HepG2 (cell line): ENCODE data around the gene NEDD8. TPM values are rescaled to one million over a fixed set of nuclear protein-coding genes. Genes with fewer than 3 reads are reported as not detected.

Experiments
- AGO1 ChIP-seq: fragments of 200-400 bp; formaldehyde crosslinking; IDR thresholded peaks from 2 replicates; pipeline ENCODE4 v1.6.1; 2017; ENCODE audit warnings: mild to moderate bottlenecking, low read depth, low read length, moderate library complexity; ENCODE audit not compliant: poor library complexity, severe bottlenecking
- CCDC6 ChIP-seq: sonication (generic); formaldehyde crosslinking; IDR thresholded peaks from 2 replicates; pipeline ENCODE4 v1.8.1; 2022; ENCODE audit warnings: mild to moderate bottlenecking, missing genetic modification reagents, moderate library complexity
- FLYWCH1 ChIP-seq: sonication (generic); formaldehyde crosslinking; IDR thresholded peaks from 2 replicates; pipeline ENCODE4 v1.8.1; 2023; ENCODE audit warnings: mild to moderate bottlenecking, missing genetic modification reagents
- FOXC1 ChIP-seq: sonication (generic); formaldehyde crosslinking; IDR thresholded peaks from 2 replicates; pipeline ENCODE4 v1.8.0; 2022; ENCODE audit warnings: mild to moderate bottlenecking, missing genetic modification reagents, borderline replicate concordance
- FOXP1 ChIP-seq, 2 experiments: fragments of 450-650 bp in 1 of 2; IDR thresholded peaks; 2 replicates each; pipeline ENCODE4 v1.6.1; 2017 to 2018; ENCODE audit warnings: antibody characterized with exemption in 1 of 2
- HIVEP1 ChIP-seq: sonication (generic); formaldehyde crosslinking; IDR thresholded peaks from 2 replicates; pipeline ENCODE4 v1.4.0; 2020; ENCODE audit warnings: mild to moderate bottlenecking, missing genetic modification reagents
- HMG20B ChIP-seq: conservative IDR thresholded peaks from 2 replicates; pipeline ENCODE4 v1.6.1; 2016; ENCODE audit warnings: missing genetic modification reagents, missing compliant biosample characterization
- HOXA9 ChIP-seq: sonication (generic); formaldehyde crosslinking; IDR thresholded peaks from 2 replicates; pipeline ENCODE4 v1.8.1; 2022; ENCODE audit warnings: missing genetic modification reagents, mild to moderate bottlenecking, moderate library complexity, borderline replicate concordance
- NONO ChIP-seq, 2 experiments: fragments of 450-650 bp in 1 of 2; sonication (generic) in 1 of 2; formaldehyde crosslinking in 1 of 2; IDR thresholded peaks in 1 of 2; conservative IDR thresholded peaks in 1 of 2; 2 replicates each; pipeline versions ENCODE4 v1.6.1 to v1.8.0; 2017 to 2022; ENCODE audit warnings: mild to moderate bottlenecking in 1 of 2, missing genetic modification reagents in 1 of 2, moderate library complexity in 1 of 2
- PITX1 ChIP-seq: sonication (generic); formaldehyde crosslinking; IDR thresholded peaks from 2 replicates; pipeline ENCODE4 v1.5.1; 2020; ENCODE audit warnings: mild to moderate bottlenecking, missing genetic modification reagents
- POLR2AphosphoS5 ChIP-seq: IDR thresholded peaks from 2 replicates; pipeline ENCODE4 v1.6.1; 2012; ENCODE audit warnings: low read depth, low read length
- PRMT3 ChIP-seq: sonication (generic); formaldehyde crosslinking; IDR thresholded peaks from 2 replicates; pipeline ENCODE4 v1.8.1; 2022; ENCODE audit warnings: low read depth, mild to moderate bottlenecking, moderate library complexity, missing genetic modification reagents, borderline replicate concordance
- RBM22 ChIP-seq: fragments of 200-400 bp; formaldehyde crosslinking; optimal IDR thresholded peaks from 2 replicates; pipeline ENCODE3; 2017; ENCODE audit warnings: mild to moderate bottlenecking, low read length, moderate library complexity
- SAFB2 ChIP-seq: sonication (generic); formaldehyde crosslinking; IDR thresholded peaks from 2 replicates; pipeline ENCODE4 v1.5.1; 2020; ENCODE audit warnings: missing genetic modification reagents, low read depth, mild to moderate bottlenecking, borderline replicate concordance
- SNAPC5 ChIP-seq: sonication (generic); formaldehyde crosslinking; IDR thresholded peaks from 2 replicates; pipeline ENCODE4 v1.8.1; 2023; ENCODE audit warnings: mild to moderate bottlenecking, missing genetic modification reagents, borderline replicate concordance
- SRF ChIP-seq: IDR thresholded peaks from 2 replicates; pipeline ENCODE4 v1.6.1; 2011; ENCODE audit warnings: mild to moderate bottlenecking, low read depth, low read length, moderate library complexity
- SSRP1 ChIP-seq: IDR thresholded peaks from 2 replicates; pipeline ENCODE4 v1.6.1; 2016; ENCODE audit warnings: control low read depth
- TFE3 ChIP-seq: IDR thresholded peaks from 2 replicates; pipeline ENCODE4 v1.6.1; 2016
- ZBTB38 ChIP-seq: sonication (generic); formaldehyde crosslinking; IDR thresholded peaks from 2 replicates; pipeline ENCODE4 v1.5.1; 2020; ENCODE audit warnings: mild to moderate bottlenecking, missing genetic modification reagents
- ZBTB43 ChIP-seq: sonication (generic); formaldehyde crosslinking; conservative IDR thresholded peaks from 2 replicates; pipeline ENCODE4 v1.4.0; 2020; ENCODE audit warnings: missing genetic modification reagents
- ZFP82 ChIP-seq: sonication (generic); formaldehyde crosslinking; IDR thresholded peaks from 2 replicates; pipeline ENCODE4 v1.5.1; 2020; ENCODE audit warnings: mild to moderate bottlenecking, missing genetic modification reagents, borderline replicate concordance
- ZNF205 ChIP-seq: IDR thresholded peaks from 2 replicates; pipeline ENCODE4 v1.6.1; 2018; ENCODE audit warnings: missing biosample characterization, missing genetic modification reagents
- ZNF225 ChIP-seq: sonication (generic); formaldehyde crosslinking; IDR thresholded peaks from 2 replicates; pipeline ENCODE4 v1.4.0; 2020; ENCODE audit warnings: mild to moderate bottlenecking, missing genetic modification reagents
- ZNF282 ChIP-seq: fragments of 450-650 bp; IDR thresholded peaks from 2 replicates; pipeline ENCODE4 v1.6.1; 2018; ENCODE audit not compliant: partially characterized antibody
- ZNF44 ChIP-seq: sonication (generic); formaldehyde crosslinking; IDR thresholded peaks from 2 replicates; pipeline ENCODE4 v1.5.1; 2020; ENCODE audit warnings: mild to moderate bottlenecking, missing genetic modification reagents
- ZNF451 ChIP-seq: sonication (generic); formaldehyde crosslinking; IDR thresholded peaks from 2 replicates; pipeline ENCODE4 v1.5.0; 2020; ENCODE audit warnings: mild to moderate bottlenecking, missing genetic modification reagents
- ZNF558 ChIP-seq: sonication (generic); formaldehyde crosslinking; IDR thresholded peaks from 2 replicates; pipeline ENCODE4 v1.9.0; 2022; ENCODE audit warnings: mild to moderate bottlenecking, missing genetic modification reagents, borderline replicate concordance
- ZNF615 ChIP-seq: sonication (generic); formaldehyde crosslinking; IDR thresholded peaks from 2 replicates; pipeline ENCODE4 v1.5.0; 2020; ENCODE audit warnings: mild to moderate bottlenecking, missing genetic modification reagents, borderline replicate concordance
- ZNF850 ChIP-seq: sonication (generic); formaldehyde crosslinking; conservative IDR thresholded peaks from 2 replicates; pipeline ENCODE4 v1.9.0; 2021; ENCODE audit warnings: mild to moderate bottlenecking, missing genetic modification reagents
- polyA plus RNA-seq, 8 experiments: library from polyadenylated mRNA; depleted of rRNA in 3 of 8; stranded (reverse) in 7 of 8; unstranded in 1 of 8; fragments of >200 nt; fragmentation: Illumina TruSeq in 4 of 8; extraction: Trizol in 4 of 8; gene quantifications; 2 replicates each; pipeline versions ENCODE4 v1.2.1 to v1.2.3, GENCODE V29; 2011 to 2016; ENCODE audit warnings: low read depth in 4 of 8, missing spikeins in 1 of 8, mixed read lengths in 1 of 8; ENCODE audit not compliant: insufficient read depth in 1 of 8
- total RNA-seq, 5 experiments: library from RNA; depleted of rRNA; stranded (reverse); fragments of >200 nt; fragmentation: Illumina TruSeq; extraction: Trizol; gene quantifications; 2 replicates each; pipeline ENCODE4 v1.2.3, GENCODE V29; 2016; ENCODE audit warnings: low read depth in 1 of 5

Gene NEDD8
- total and polyA plus RNA-seq, 2 of the 13 experiments (the other 11 are each of a cell fraction or from before 2014, with no cell fraction given) = 535 to 713 TPM

GRCh38 chr14:24206260-24207103, 25.7 kb downstream of the NEDD8 start (continued):
- no peak for TF ChIP-seq PRMT3 (CRISPR knock-in tag)
- no peak for TF ChIP-seq SNAPC5 (CRISPR knock-in tag)
- TF ChIP-seq ZNF850 (CRISPR knock-in tag) = no peak
- peak; percentile 34; the same call in 1 of the 2 replicates for TF ChIP-seq SSRP1 (CRISPR knock-in tag)
- TF ChIP-seq ZNF225 = no peak
- no peak for TF ChIP-seq AGO1
- TF ChIP-seq ZNF451 = no peak
- no peak for TF ChIP-seq ZNF615
- peak; percentile 61 for TF ChIP-seq ZNF282
- TF ChIP-seq POLR2AphosphoS5 = no peak; the same call in 1 of the 2 replicates
- no peak for TF ChIP-seq SRF
- no peak for TF ChIP-seq NONO (IDR thresholded peaks at IDR 0.05)
- TF ChIP-seq NONO (CRISPR knock-in tag; conservative IDR thresholded peaks at IDR 0.05) = 0 out of 2 replicates have a peak, but pooled peaks have one; percentile 23
- TF ChIP-seq FLYWCH1 = no peak
- TF ChIP-seq ZFP82 = no peak
- TF ChIP-seq CCDC6 (CRISPR knock-in tag) = no peak
- TF ChIP-seq FOXC1 (CRISPR knock-in tag) = no peak
- TF ChIP-seq SAFB2 (CRISPR knock-in tag) = 0 out of 2 replicates have a peak, but pooled peaks have one; percentile 3
- no peak for TF ChIP-seq ZNF44
- no peak for TF ChIP-seq ZBTB38 (CRISPR knock-in tag)
- no peak for TF ChIP-seq TFE3
- TF ChIP-seq PITX1 (CRISPR knock-in tag) = 0 out of 2 replicates have a peak, but pooled peaks have one; percentile 17
- TF ChIP-seq ZBTB43 (CRISPR knock-in tag) = no peak
- no peak for TF ChIP-seq RBM22
- TF ChIP-seq HMG20B (CRISPR knock-in tag) = no peak
- TF ChIP-seq HOXA9 (CRISPR knock-in tag) = peak; percentile 68; the same call in 1 of the 2 replicates
- TF ChIP-seq HIVEP1 (CRISPR knock-in tag) = peak; percentile 41; the same call in 1 of the 2 replicates
- TF ChIP-seq ZNF205 (CRISPR knock-in tag) = no peak
- no peak for TF ChIP-seq ZNF558
- no peak for TF ChIP-seq FOXP1 (IDR thresholded peaks at IDR 0.05)
- no peak for TF ChIP-seq FOXP1 (CRISPR knock-in tag; IDR thresholded peaks at IDR 0.05)
